Keratinocyte (primary cell): ENCODE results near the gene C2.
A peak's percentile ranks its signal among the peaks of the same experiment; 100 is the strongest.

Experiments
- EZH2 ChIP-seq: IDR thresholded peaks from one replicate; pipeline ENCODE4 v1.6.1; 2012; ENCODE audit warnings: inconsistent platforms, mild to moderate bottlenecking, low read length, moderate library complexity
- TF ChIP-seq, protein P1 (sequence below), 3 experiments: IDR thresholded peaks in 1 of 3; conservative IDR thresholded peaks in 1 of 3; optimal IDR thresholded peaks in 1 of 3; 2 replicates in 2 of 3; 3 replicates in 1 of 3; pipeline versions ENCODE3 to v1.5.1; 2011; ENCODE audit warnings: low read length in 3 of 3, mild to moderate bottlenecking in 3 of 3, moderate library complexity in 2 of 3, control low read depth in 1 of 3, inconsistent platforms in 1 of 3; ENCODE audit not compliant: insufficient read depth in 2 of 3; ENCODE audit errors: extremely low read depth in 1 of 3

DNA sequence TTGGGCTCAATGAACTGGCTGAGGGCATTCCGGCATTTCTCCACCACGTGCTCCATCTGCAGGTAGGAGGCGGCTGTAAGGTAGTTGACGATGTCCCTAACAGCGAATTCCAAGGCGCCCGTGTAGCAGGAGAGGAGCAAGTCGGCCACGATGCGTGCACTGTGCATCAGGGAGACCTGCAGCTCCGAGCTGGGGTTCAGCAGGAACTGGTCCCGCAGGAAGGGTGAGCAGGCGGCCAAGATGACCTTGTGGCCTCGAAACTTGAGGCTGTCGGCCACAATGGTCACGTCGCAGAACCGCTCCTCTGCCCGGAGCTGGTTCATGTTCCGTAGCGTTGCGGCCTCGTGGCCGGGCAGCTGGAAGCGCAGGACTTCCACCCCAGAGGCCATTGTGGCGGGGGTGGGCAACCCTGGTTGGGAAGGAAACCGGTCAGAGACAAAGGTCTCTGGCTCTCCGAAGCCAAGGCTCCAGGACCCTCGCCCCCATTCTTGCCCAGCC lies 26.6 kb upstream of the C2 start:
- TF ChIP-seq, protein P1, sequence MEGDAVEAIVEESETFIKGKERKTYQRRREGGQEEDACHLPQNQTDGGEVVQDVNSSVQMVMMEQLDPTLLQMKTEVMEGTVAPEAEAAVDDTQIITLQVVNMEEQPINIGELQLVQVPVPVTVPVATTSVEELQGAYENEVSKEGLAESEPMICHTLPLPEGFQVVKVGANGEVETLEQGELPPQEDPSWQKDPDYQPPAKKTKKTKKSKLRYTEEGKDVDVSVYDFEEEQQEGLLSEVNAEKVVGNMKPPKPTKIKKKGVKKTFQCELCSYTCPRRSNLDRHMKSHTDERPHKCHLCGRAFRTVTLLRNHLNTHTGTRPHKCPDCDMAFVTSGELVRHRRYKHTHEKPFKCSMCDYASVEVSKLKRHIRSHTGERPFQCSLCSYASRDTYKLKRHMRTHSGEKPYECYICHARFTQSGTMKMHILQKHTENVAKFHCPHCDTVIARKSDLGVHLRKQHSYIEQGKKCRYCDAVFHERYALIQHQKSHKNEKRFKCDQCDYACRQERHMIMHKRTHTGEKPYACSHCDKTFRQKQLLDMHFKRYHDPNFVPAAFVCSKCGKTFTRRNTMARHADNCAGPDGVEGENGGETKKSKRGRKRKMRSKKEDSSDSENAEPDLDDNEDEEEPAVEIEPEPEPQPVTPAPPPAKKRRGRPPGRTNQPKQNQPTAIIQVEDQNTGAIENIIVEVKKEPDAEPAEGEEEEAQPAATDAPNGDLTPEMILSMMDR (optimal IDR thresholded peaks at IDR 0.05 in 1 of 3, IDR thresholded peaks at IDR 0.05 in 1 of 3, conservative IDR thresholded peaks at IDR 0.05 in 1 of 3; ENCODE audit: extremely low read depth in 1 of 3, insufficient read depth in 2 of 3, low read length in 3 of 3), result peak in 1 of 3 experiments; percentile 1
- TF ChIP-seq EZH2, result no peak
